Middle frontal gyrus (tissue), 1 donor: ENCODE results near the gene EPS8L2.

Experiments
- DNase-seq: peaks from one replicate; pipeline ENCODE4 v3.0.0-alpha.2; 2015; ENCODE audit warnings: low spot score; ENCODE audit errors: extremely low spot score

EPS8L2 gene

GRCh38 chr11:760236-760635 lies 54.2 kb downstream of the EPS8L2 start:
- no peak for DNase-seq

GRCh38 chr11:761526-762108 lies 55.6 kb downstream of the EPS8L2 start:
- no peak for DNase-seq

GRCh38 chr11:762421-763072 lies 56.5 kb downstream of the EPS8L2 start:
- peak; percentile 32 for DNase-seq

GRCh38 chr11:763073-763463 lies 57.0 kb downstream of the EPS8L2 start:
- no peak for DNase-seq

GRCh38 chr11:763549-764321 lies 57.7 kb downstream of the EPS8L2 start:
- DNase-seq = no peak

GRCh38 chr11:764322-765024 lies 58.4 kb downstream of the EPS8L2 start:
- no peak for DNase-seq

- DNase-seq = no peak
These were observed 59.2 kb downstream of the EPS8L2 start for GRCh38 chr11:765025-765801.

GRCh38 chr11:765802-766091 lies 59.7 kb downstream of the EPS8L2 start:
- no peak for DNase-seq

GRCh38 chr11:766106-766935 lies 60.3 kb downstream of the EPS8L2 start:
- no peak for DNase-seq

GRCh38 chr11:766936-767210 lies 60.8 kb downstream of the EPS8L2 start:
- DNase-seq = no peak

GRCh38 chr11:767238-767637 lies 61.2 kb downstream of the EPS8L2 start:
- no peak for DNase-seq

- DNase-seq = no peak
These were observed 64.0 kb downstream of the EPS8L2 start for GRCh38 chr11:769887-770641.

GRCh38 chr11:770642-771616 lies 64.9 kb downstream of the EPS8L2 start:
- no peak for DNase-seq

- DNase-seq = no peak
These were observed 65.7 kb downstream of the EPS8L2 start for GRCh38 chr11:771617-772204.

GRCh38 chr11:772429-773390 lies 66.7 kb downstream of the EPS8L2 start:
- peak; percentile 68 for DNase-seq

GRCh38 chr11:773425-773824 lies 67.4 kb downstream of the EPS8L2 start:
- no peak for DNase-seq

- DNase-seq = no peak
These were observed 67.8 kb downstream of the EPS8L2 start for GRCh38 chr11:773830-774229.
